ENCODE data around the gene ATMIN.

The ATMIN gene

GRCh38 chr16:81081014-81081413 lies 45.4 kb downstream of the ATMIN start:
- in situ Hi-C loops (cut with HindIII; ENCODE audit: low sequenced_read_pairs) = no loop called here
- no peak for DNase-seq (ENCODE audit: low read depth, low spot score)
- H3K4me3 ChIP-seq (ENCODE audit: low read depth, low read length) = no peak overlapping the region
- no peak for TF ChIP-seq CTCF (IDR thresholded peaks at IDR 0.05; ENCODE audit: low read depth, low read length)

GRCh38 chr16:81088836-81089235 lies 53.2 kb downstream of the ATMIN start:
- TF ChIP-seq CTCF (IDR thresholded peaks at IDR 0.05; ENCODE audit: low read depth, low read length) = no peak
- DNase-seq (ENCODE audit: low read depth, low spot score) = no peak
- H3K4me3 ChIP-seq (ENCODE audit: low read depth, low read length) = no peak overlapping the region
- in situ Hi-C loops (cut with HindIII; ENCODE audit: low sequenced_read_pairs) = no loop called here

- TF ChIP-seq CTCF (IDR thresholded peaks at IDR 0.05; ENCODE audit: low read depth, low read length) = no peak
- in situ Hi-C loops (cut with HindIII; ENCODE audit: low sequenced_read_pairs) = no loop called here
- peak; percentile 22 for DNase-seq (ENCODE audit: low read depth, low spot score)
- peak overlapping the region; percentile 69 for H3K4me3 ChIP-seq (ENCODE audit: low read depth, low read length)
Observed at GRCh38 chr16:81094771-81095251, 59.2 kb downstream of the ATMIN start.

- peak; percentile 52 for DNase-seq (ENCODE audit: low read depth, low spot score)
- peak overlapping the region; percentile 69 for H3K4me3 ChIP-seq (ENCODE audit: low read depth, low read length)
- in situ Hi-C loops (cut with HindIII; ENCODE audit: low sequenced_read_pairs) = no loop called here
- no peak for TF ChIP-seq CTCF (IDR thresholded peaks at IDR 0.05; ENCODE audit: low read depth, low read length)
Observed at GRCh38 chr16:81095653-81095952, 60.0 kb downstream of the ATMIN start.

- no peak for TF ChIP-seq CTCF (IDR thresholded peaks at IDR 0.05; ENCODE audit: low read depth, low read length)
- DNase-seq (ENCODE audit: low read depth, low spot score) = peak; percentile 99
- in situ Hi-C loops (cut with HindIII; ENCODE audit: low sequenced_read_pairs) = no loop called here
- H3K4me3 ChIP-seq (ENCODE audit: low read depth, low read length) = peak within 1 kb of the TSS; percentile 69
Observed at GRCh38 chr16:81095953-81096714, 60.5 kb downstream of the ATMIN start, which contains the start of gene GCSH. TSS of gene GCSH (minus strand) at chr16:81096395. CDS start at chr16:81096278, 117 bp downstream.

- no peak for TF ChIP-seq CTCF (IDR thresholded peaks at IDR 0.05; ENCODE audit: low read depth, low read length)
- in situ Hi-C loops (cut with HindIII; ENCODE audit: low sequenced_read_pairs) = no loop called here
- peak overlapping the region; percentile 17 for H3K4me3 ChIP-seq (ENCODE audit: low read depth, low read length)
- DNase-seq (ENCODE audit: low read depth, low spot score) = no peak
Observed at GRCh38 chr16:81096715-81097208, 61.1 kb downstream of the ATMIN start.
